Left forelimb (tissue), 1 donor: Measurements from ENCODE around the gene DNAH2.

Source experiments
- DNase-seq: peaks from one replicate; pipeline ENCODE4 v3.0.0-alpha.2; 2018; ENCODE audit warnings: low spot score

The DNAH2 gene

GRCh38 chr17:7702776-7703175 lies 14.8 kb upstream of the DNAH2 start:
- no peak for DNase-seq

- no peak for DNase-seq
Observed at GRCh38 chr17:7703584-7704479, 13.7 kb upstream of the DNAH2 start.

- DNase-seq: no peak
Observed at GRCh38 chr17:7704601-7705268, 12.8 kb upstream of the DNAH2 start, which contains the start of gene EFNB3. TSS of gene EFNB3 (plus strand) at chr17:7705202. CDS start at chr17:7705599, 397 bp downstream.

GRCh38 chr17:7705269-7706255 lies 12.0 kb upstream of the DNAH2 start:
- no peak for DNase-seq

- no peak for DNase-seq
Observed at GRCh38 chr17:7706631-7707354, 10.8 kb upstream of the DNAH2 start.

GRCh38 chr17:7707446-7707845 lies 10.1 kb upstream of the DNAH2 start:
- DNase-seq: no peak

GRCh38 chr17:7707858-7708750 lies 9.4 kb upstream of the DNAH2 start:
- DNase-seq: no peak

- DNase-seq: no peak
Observed at GRCh38 chr17:7709031-7709430, 8.5 kb upstream of the DNAH2 start.

- DNase-seq: no peak
Observed at GRCh38 chr17:7710301-7710700, 7.2 kb upstream of the DNAH2 start.

GRCh38 chr17:7711051-7711755 lies 6.3 kb upstream of the DNAH2 start:
- no peak for DNase-seq

- no peak for DNase-seq
Observed at GRCh38 chr17:7712111-7712771, 5.3 kb upstream of the DNAH2 start.

- no peak for DNase-seq
Observed at GRCh38 chr17:7713782-7714181, 3.8 kb upstream of the DNAH2 start.

- DNase-seq: no peak
Observed at GRCh38 chr17:7714721-7715594, 2.6 kb upstream of the DNAH2 start.

GRCh38 chr17:7715936-7716886 lies 1.3 kb upstream of the DNAH2 start:
- DNase-seq: no peak

- DNase-seq: no peak
Observed at GRCh38 chr17:7717756-7718350, 309 bp downstream of the DNAH2 start.

GRCh38 chr17:7719661-7720060 lies 2.1 kb downstream of the DNAH2 start:
- no peak for DNase-seq

- DNase-seq: no peak
Observed at GRCh38 chr17:7720125-7720524, 2.6 kb downstream of the DNAH2 start.
